GM12878 (cell line): Measurements from ENCODE around the gene R3HDM2. TPM values are rescaled to one million over a fixed set of nuclear protein-coding genes. Genes with fewer than 3 reads are reported as not detected.

ENCODE experiments used
- ATAC-seq: fragments of 200-7000 bp; cut with Tn5 transposase; 3 replicates; pipeline ENCODE4 v1.9.1; 2020; ENCODE audit warnings: mild to moderate bottlenecking, moderate library complexity
- BruUV-seq: library from RNA; stranded (reverse); fragments of 400-500 nt; replicated peaks from 2 replicates; lab custom pipeline; 2021; lab: Mats Ljungman, UMichigan
- CTCF ChIA-PET: fragments of 300-600 bp; sonication (Branson Sonifier 250); formaldehyde crosslinking; extraction: SDS; loops from one replicate; lab custom pipeline; 2021; ENCODE audit warnings: inconsistent platforms; lab: Yijun Ruan, JAX
- POLR2A ChIA-PET: fragments of 350-600 bp; formaldehyde crosslinking; extraction: SDS; loops from one replicate; lab custom pipeline; 2021; ENCODE audit warnings: inconsistent platforms; lab: Charles Lee
- RAD21 ChIA-PET: fragments of 300-600 bp; sonication (Branson Sonifier 250); formaldehyde crosslinking; loops from one replicate; lab custom pipeline; 2023; ENCODE audit warnings: antibody characterized with exemption; ENCODE audit not compliant: unreplicated experiment; lab: Charles Lee
- SMC1A ChIA-PET: fragments of 300-600 bp; sonication (Branson Sonifier 250); formaldehyde crosslinking; loops from one replicate; lab custom pipeline; 2023; ENCODE audit not compliant: unreplicated experiment, uncharacterized antibody; lab: Charles Lee
- DNase-seq: peaks from one replicate; pipeline ENCODE4 v3.0.0-alpha.2; 2011; ENCODE audit warnings: low read depth, low spot score
- FAIRE-seq: peaks from 3 replicates; lab custom pipeline; 2011; peaks lifted over from hg19 to GRCh38; lab: Jason Lieb, UNC
- H2AFZ ChIP-seq: 2 replicates; pipeline ENCODE4 v1.6.0; 2011; ENCODE audit warnings: low read depth, low read length, control low read depth; ENCODE audit not compliant: control insufficient read depth
- H3K27ac ChIP-seq: 2 replicates; pipeline ENCODE4 v1.5.1; 2011; ENCODE audit warnings: control low read depth; ENCODE audit not compliant: control insufficient read depth, insufficient read depth
- H3K27me3 ChIP-seq, 2 experiments: replicated peaks in 1 of 2; 2 replicates each; pipeline versions ENCODE4 v1.6.0 to v1.6.1; 2011; ENCODE audit warnings: low read length in 1 of 2; ENCODE audit not compliant: control insufficient read depth in 2 of 2, insufficient read depth in 2 of 2
- H3K36me3 ChIP-seq, 2 experiments: 2 replicates each; pipeline ENCODE4 v1.5.1; 2011; ENCODE audit warnings: low read length in 1 of 2; ENCODE audit not compliant: control insufficient read depth in 2 of 2, insufficient read depth in 2 of 2
- H3K4me1 ChIP-seq: 2 replicates; pipeline ENCODE4 v1.6.1; 2011; ENCODE audit warnings: mild to moderate bottlenecking, low read length, moderate library complexity, mixed read lengths; ENCODE audit not compliant: control insufficient read depth, insufficient read depth
- H3K4me2 ChIP-seq: 2 replicates; pipeline ENCODE4 v1.6.0; 2011; ENCODE audit warnings: control low read depth; ENCODE audit not compliant: control insufficient read depth, insufficient read depth
- H3K4me3 ChIP-seq: fragments of 200-600 bp; sonication (generic); 2 replicates; pipeline ENCODE4 v1.5.1; 2016
- H3K79me2 ChIP-seq: 2 replicates; pipeline ENCODE4 v1.6.0; 2011; ENCODE audit warnings: low read length; ENCODE audit not compliant: control insufficient read depth, insufficient read depth
- H3K9ac ChIP-seq: 2 replicates; pipeline ENCODE4 v1.8.0; 2011; ENCODE audit warnings: low read length, control low read depth, mixed read lengths; ENCODE audit not compliant: control insufficient read depth, insufficient read depth
- H3K9me3 ChIP-seq: replicated peaks from 3 replicates; pipeline ENCODE4 v1.5.1; 2011; ENCODE audit warnings: mild to moderate bottlenecking, low read length; ENCODE audit not compliant: control insufficient read depth, insufficient read depth
- H4K20me1 ChIP-seq: 2 replicates; pipeline ENCODE4 v1.6.0; 2011; ENCODE audit not compliant: control insufficient read depth, insufficient read depth
- CEBPB ChIP-seq, 2 experiments: fragments of 150-350 bp in 1 of 2; IDR thresholded peaks; 2 replicates each; pipeline ENCODE4 v1.6.1; 2012 to 2014; ENCODE audit warnings: low read depth in 2 of 2, low read length in 2 of 2, borderline replicate concordance in 1 of 2, inconsistent platforms in 1 of 2
- CTCF ChIP-seq, 3 experiments: IDR thresholded peaks in 2 of 3; conservative IDR thresholded peaks in 1 of 3; 2 replicates each; pipeline ENCODE4 v1.5.1; 2011; ENCODE audit warnings: low read depth in 3 of 3, low read length in 3 of 3, mild to moderate bottlenecking in 3 of 3, control low read depth in 2 of 3, moderate library complexity in 2 of 3, inconsistent platforms in 1 of 3, mixed read lengths in 1 of 3; ENCODE audit not compliant: control insufficient read depth in 2 of 3, insufficient read depth in 1 of 3; ENCODE audit errors: extremely low read depth in 1 of 3
- FOXK2 ChIP-seq: fragments of 450-650 bp; IDR thresholded peaks from 2 replicates; pipeline ENCODE4 v1.6.1; 2017; ENCODE audit warnings: mild to moderate bottlenecking, moderate library complexity
- IKZF2 ChIP-seq, 2 experiments: fragments of 450-650 bp; IDR thresholded peaks; 2 replicates each; pipeline ENCODE4 v1.6.1; 2017; ENCODE audit warnings: mild to moderate bottlenecking in 2 of 2, moderate library complexity in 2 of 2
- MTA3 ChIP-seq: IDR thresholded peaks from 2 replicates; pipeline ENCODE4 v1.6.1; 2012; ENCODE audit warnings: low read length, inconsistent platforms, borderline replicate concordance
- RAD21 ChIP-seq: IDR thresholded peaks from 2 replicates; pipeline ENCODE4 v1.6.1; 2011; ENCODE audit warnings: mild to moderate bottlenecking, low read depth, low read length, moderate library complexity; ENCODE audit not compliant: insufficient read depth
- RCOR1 ChIP-seq: conservative IDR thresholded peaks from 2 replicates; pipeline ENCODE4 v1.6.1; 2012; ENCODE audit warnings: low read depth, low read length, improper control_type of control experiment
- RFX5 ChIP-seq: IDR thresholded peaks from 2 replicates; pipeline ENCODE4 v1.6.1; 2011; ENCODE audit warnings: low read depth, low read length, improper control_type of control experiment
- SMC3 ChIP-seq: IDR thresholded peaks from 2 replicates; pipeline ENCODE4 v1.6.1; 2011; ENCODE audit warnings: low read length, improper control_type of control experiment, borderline replicate concordance
- WGBS: methylation state at CpG from one replicate; pipeline ENCODE4 v1.1.6; 2016; ENCODE audit warnings: low lambda C conversion rate; ENCODE audit not compliant: insufficient replicate concordance, insufficient coverage; ENCODE audit errors: missing lambda C conversion rate; 5-methylcytosine and 5-hydroxymethylcytosine counted together
- in situ Hi-C: fragments of 300-500 bp; cut with MboI; formaldehyde crosslinking; loops from 9 replicates; pipeline ENCODE4 v1.14.3; 2018; ENCODE audit warnings: mixed read lengths
- intact Hi-C: fragments of 100-400 bp; cut with micrococcal nuclease; formaldehyde crosslinking; loops from one replicate; pipeline ENCODE4 v1.14.2; 2022; ENCODE audit not compliant: unreplicated experiment
- polyA plus RNA-seq, 11 experiments: library from polyadenylated mRNA; depleted of rRNA in 4 of 11; unstranded in 6 of 11; stranded (reverse) in 5 of 11; fragments of >200 nt; fragmentation: Nextera tagmentation in 4 of 11; fragmentation: Illumina TruSeq in 1 of 11; extraction: Ambion mirVana in 4 of 11; extraction: Trizol in 1 of 11; gene quantifications; 1 replicate in 1 of 11; 2 replicates in 10 of 11; pipeline versions ENCODE4 v1.2.1 to v1.2.3, GENCODE V29; 2011 to 2016; ENCODE audit warnings: inconsistent platforms in 2 of 11, missing spikeins in 2 of 11, low read depth in 1 of 11
- total RNA-seq, 4 experiments: library from RNA; depleted of rRNA in 3 of 4; stranded (reverse); fragments of >200 nt in 3 of 4; fragmentation: Illumina TruSeq in 1 of 4; extraction: Trizol in 1 of 4; gene quantifications; 2 replicates each; pipeline versions ENCODE4 v1.2.1 to v1.2.3, GENCODE V29; 2013 to 2021

Gene R3HDM2
- total and polyA plus RNA-seq, 10 of the 15 experiments (the other 5 are each of a cell fraction or from before 2014, with no cell fraction given), result 4.6 to 26.1 (median 11.2) TPM

GRCh38 chr12:57215065-57215464 lies 215.8 kb downstream of the R3HDM2 start:
- ATAC-seq, result no peak
- H3K9ac ChIP-seq, result no peak overlapping the region
- H3K27ac ChIP-seq, result no peak overlapping the region
- no TSS peak for BruUV-seq
- no peaks in the 10 kb centered on the region for H3K9me3 ChIP-seq
- CTCF ChIA-PET, result interaction anchor here (1.1 to 4.7 kb wide), 14 partner anchors 8 to 243 kb away, joined by 5 to 271 read pairs (median 14); partner anchors contain the start of genes GLI1, INHBE, SHMT2 and STAT6
- no peak overlapping the region for H2AFZ ChIP-seq
- RAD21 ChIA-PET, result interaction anchor here (0.9 to 3.6 kb wide), 8 partner anchors 12 to 237 kb away, joined by 3 to 35 read pairs (median 8); partner anchors contain the start of gene SHMT2
- TF ChIP-seq FOXK2, result no peak
- no peaks in the 10 kb centered on the region for H3K36me3 ChIP-seq
- POLR2A ChIA-PET, result interaction anchor here (0.6 to 1.9 kb wide), 3 partner anchors 12 to 27 kb away, joined by 3 to 5 read pairs (median 3); no protein-coding TSS in a partner anchor
- DNase-seq, result no peak
- peaks cover 13% of the 10 kb centered on the region for H3K4me1 ChIP-seq
- H3K27me3 ChIP-seq, result peaks cover 27 to 29% of the 10 kb centered on the region in 2 experiments
- no peaks in the 10 kb centered on the region for H3K79me2 ChIP-seq
- no peak for FAIRE-seq
- WGBS, result 37% methylated on average over 11 of the region's 11 CpGs
- in situ Hi-C loops (no loop called here), intact Hi-C loops (no loop called here)
- SMC1A ChIA-PET, result interaction anchor here (1.4 to 4.2 kb wide), 3 partner anchors 9 to 26 kb away, joined by 3 to 55 read pairs (median 36); partner anchors contain the start of gene SHMT2
- no peak overlapping the region for H3K4me2 ChIP-seq
- no peaks in the 10 kb centered on the region for H4K20me1 ChIP-seq
- H3K4me3 ChIP-seq, result no peak overlapping the region

DNA sequence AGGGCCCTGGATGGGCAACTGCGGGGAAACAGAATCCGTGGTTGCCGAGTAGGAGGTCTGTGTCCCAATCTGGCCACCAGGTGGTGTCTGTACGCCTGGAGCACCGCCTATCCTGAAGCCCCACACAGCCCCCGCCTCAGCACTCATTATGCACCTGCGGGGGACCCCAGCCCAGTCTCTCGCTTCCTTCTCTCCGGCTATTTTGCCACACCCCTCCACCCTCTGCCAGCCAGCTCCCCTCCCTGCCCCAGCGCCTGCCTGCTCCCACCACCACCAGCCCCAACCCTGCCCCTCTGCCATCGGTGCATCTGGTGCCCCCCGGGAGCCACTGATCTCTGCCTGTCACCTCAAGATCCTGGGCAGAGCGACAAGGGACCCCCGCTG lies 216.5 kb downstream of the R3HDM2 start:
- ChIA-PET POLR2A (interaction anchor here (0.6 to 1.9 kb wide), 5 partner anchors 13 to 29 kb away, joined by 3 to 12 read pairs (median 5); partner anchors contain the start of gene SHMT2), RAD21 (interaction anchor here (1.0 to 3.6 kb wide), 9 partner anchors 9 to 241 kb away, joined by 3 to 35 read pairs (median 12); partner anchors contain the start of genes INHBE and SHMT2), CTCF (interaction anchor here (0.7 to 4.7 kb wide), 26 partner anchors 9 to 400 kb away, joined by 3 to 271 read pairs (median 8); partner anchors contain the start of genes GLI1, INHBE, NEMP1 and SHMT2), SMC1A (interaction anchor here (0.8 to 4.2 kb wide), 17 partner anchors 9 to 255 kb away, joined by 3 to 55 read pairs (median 5); partner anchors contain the start of genes GLI1, INHBE and SHMT2)
- no TSS peak for BruUV-seq
- WGBS, result 1% methylated on average over 14 of the region's 14 CpGs
- no peak overlapping the region for H3K4me3 ChIP-seq
- peaks cover 13% of the 10 kb centered on the region for H3K4me1 ChIP-seq
- H2AFZ ChIP-seq, result no peak overlapping the region
- H3K27me3 ChIP-seq, result peaks cover 23% of the 10 kb centered on the region in 2 experiments
- DNase-seq (no peak), ATAC-seq (peak; percentile 80), FAIRE-seq (no peak)
- H3K79me2 ChIP-seq, result no peaks in the 10 kb centered on the region
- TF ChIP-seq RFX5, result peak; percentile 28; the same call in 1 of the 2 replicates
- TF ChIP-seq IKZF2 (IDR thresholded peaks at IDR 0.05), result 0 out of 4 replicates have a peak, but pooled peaks of 1 of the 2 experiments have one; percentile 10
- peak; percentile 43 for TF ChIP-seq RAD21
- TF ChIP-seq CTCF (IDR thresholded peaks at IDR 0.05 in 2 of 3, conservative IDR thresholded peaks at IDR 0.05 in 1 of 3; ENCODE audit: control insufficient read depth in 2 of 3, extremely low read depth in 1 of 3, insufficient read depth in 1 of 3, low read depth in 3 of 3, low read length in 3 of 3), result peak; percentile 58 to 79 (median 75)
- TF ChIP-seq RCOR1, result no peak
- no peak for TF ChIP-seq MTA3
- no peak for TF ChIP-seq CEBPB (IDR thresholded peaks at IDR 0.05; ENCODE audit: borderline replicate concordance in 1 of 2, low read depth in 2 of 2, low read length in 2 of 2)
- peak; percentile 71; the same call in 1 of the 2 replicates for TF ChIP-seq SMC3
- H3K27ac ChIP-seq, result no peak overlapping the region
- H3K9ac ChIP-seq, result no peak overlapping the region
- H3K9me3 ChIP-seq, result no peaks in the 10 kb centered on the region
- no peaks in the 10 kb centered on the region for H4K20me1 ChIP-seq
- H3K36me3 ChIP-seq, result no peaks in the 10 kb centered on the region
- intact Hi-C loops (no loop called here), in situ Hi-C loops (loop anchor here (5.0 kb wide), 1 partner anchor 33 kb away; no protein-coding TSS in a partner anchor)
- no peak overlapping the region for H3K4me2 ChIP-seq
